Memory B cell (primary cell): ENCODE results near the gene TRAF1.

Source experiments
- ATAC-seq: fragments of 150-1000 bp; cut with Tn5 transposase; 2 replicates; pipeline ENCODE4 v1.10.0; 2021; ENCODE audit warnings: low read depth, mild to moderate bottlenecking, moderate library complexity
- DNase-seq, 2 donors: peaks; one replicate each; pipeline ENCODE4 v3.0.0; 2022; ENCODE audit warnings: low spot score in 2 of 2
- H3K27ac Mint-ChIP-seq: one replicate; pipeline ENCODE4 v1.8.0; 2022; ENCODE audit warnings: mild to moderate bottlenecking, moderate library complexity, mixed read lengths
- H3K27me3 Mint-ChIP-seq: one replicate; pipeline ENCODE4 v1.8.0; 2022; ENCODE audit warnings: mixed read lengths
- H3K36me3 Mint-ChIP-seq: one replicate; pipeline ENCODE4 v1.8.0; 2022; ENCODE audit warnings: mild to moderate bottlenecking, mixed read lengths
- H3K4me1 Mint-ChIP-seq: one replicate; pipeline ENCODE4 v1.8.0; 2022; ENCODE audit warnings: mixed read lengths
- H3K4me3 Mint-ChIP-seq: one replicate; pipeline ENCODE4 v1.8.0; 2022; ENCODE audit warnings: mild to moderate bottlenecking, moderate library complexity, mixed read lengths
- H3K9me3 Mint-ChIP-seq: one replicate; pipeline ENCODE4 v1.8.0; 2022; ENCODE audit warnings: mixed read lengths

The TRAF1 gene

GRCh38 chr9:120874226-120875194 lies 52.1 kb downstream of the TRAF1 start:
- DNase-seq (no peak), ATAC-seq (no peak)
- no peaks in the 10 kb centered on the region for H3K9me3 Mint-ChIP-seq
- H3K27me3 Mint-ChIP-seq, result peaks cover 4% of the 10 kb centered on the region
- H3K4me1 Mint-ChIP-seq, result peaks cover 28% of the 10 kb centered on the region
- no peaks in the 10 kb centered on the region for H3K36me3 Mint-ChIP-seq
- peak overlapping the region; percentile 86 for H3K27ac Mint-ChIP-seq
- no peak overlapping the region for H3K4me3 Mint-ChIP-seq

DNA sequence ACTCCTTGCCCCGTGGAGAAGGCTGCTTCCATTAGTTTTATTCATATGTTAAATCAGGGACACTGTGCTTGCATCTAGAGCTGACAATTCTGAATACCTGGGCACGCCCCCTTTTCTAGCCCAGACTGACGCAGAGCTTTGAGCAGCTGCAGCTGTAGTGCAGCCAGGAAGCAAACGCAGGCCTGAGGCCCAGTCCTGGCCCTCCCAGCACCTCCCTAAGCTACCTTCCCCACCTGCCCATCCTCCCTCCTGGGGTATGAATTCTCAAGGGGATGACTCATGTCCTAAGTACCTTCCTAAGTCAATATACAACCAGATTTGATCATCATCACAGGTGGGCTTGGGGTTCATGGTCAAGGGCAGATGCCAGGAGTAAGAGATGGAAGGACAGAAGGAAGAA lies 53.1 kb downstream of the TRAF1 start:
- ATAC-seq (no peak), DNase-seq (no peak)
- Mint-ChIP-seq H3K36me3 (no peaks in the 10 kb centered on the region), H3K27me3 (peaks cover 2% of the 10 kb centered on the region), H3K4me3 (no peak overlapping the region), H3K4me1 (peaks cover 20% of the 10 kb centered on the region), H3K27ac (peak overlapping the region; percentile 21), H3K9me3 (no peaks in the 10 kb centered on the region)

DNA sequence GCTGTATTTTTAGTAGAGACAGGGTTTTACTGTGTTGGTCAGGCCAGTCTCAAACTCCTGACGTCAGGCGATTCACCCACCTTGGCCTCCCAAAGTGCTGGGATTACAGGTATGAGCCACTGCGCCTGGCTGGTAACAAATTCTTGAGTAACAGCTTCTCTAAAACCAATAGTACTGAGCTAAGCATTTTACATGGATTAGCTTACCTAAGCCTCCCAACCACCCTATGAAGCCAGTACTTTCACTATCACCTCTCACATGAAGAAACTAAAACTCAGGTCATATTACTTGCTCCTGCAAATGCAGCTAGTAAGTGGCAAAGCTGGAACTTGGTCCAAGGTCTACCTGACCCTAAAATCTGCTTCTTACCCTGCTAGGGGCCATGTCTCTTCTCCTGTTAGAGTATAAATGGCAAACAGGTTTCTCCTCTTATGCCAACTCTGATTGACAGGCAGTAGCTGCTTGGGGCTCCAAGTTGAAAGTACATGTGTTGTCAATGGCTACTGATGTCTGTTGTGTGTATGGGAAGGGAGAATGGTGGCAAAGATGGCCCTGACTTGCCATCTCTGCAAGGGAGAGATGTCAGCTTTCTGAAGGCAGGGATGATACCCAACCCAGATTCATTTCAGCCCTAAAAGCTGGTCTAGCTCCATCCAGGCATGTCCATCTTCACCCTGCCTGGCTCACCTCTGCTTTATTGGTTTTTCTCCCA lies 53.6 kb downstream of the TRAF1 start:
- Mint-ChIP-seq H3K36me3 (no peaks in the 10 kb centered on the region), H3K27me3 (peaks cover 2% of the 10 kb centered on the region), H3K27ac (peak overlapping the region; percentile 21), H3K9me3 (no peaks in the 10 kb centered on the region), H3K4me3 (no peak overlapping the region), H3K4me1 (peaks cover 20% of the 10 kb centered on the region)
- ATAC-seq (no peak), DNase-seq (no peak)

DNA sequence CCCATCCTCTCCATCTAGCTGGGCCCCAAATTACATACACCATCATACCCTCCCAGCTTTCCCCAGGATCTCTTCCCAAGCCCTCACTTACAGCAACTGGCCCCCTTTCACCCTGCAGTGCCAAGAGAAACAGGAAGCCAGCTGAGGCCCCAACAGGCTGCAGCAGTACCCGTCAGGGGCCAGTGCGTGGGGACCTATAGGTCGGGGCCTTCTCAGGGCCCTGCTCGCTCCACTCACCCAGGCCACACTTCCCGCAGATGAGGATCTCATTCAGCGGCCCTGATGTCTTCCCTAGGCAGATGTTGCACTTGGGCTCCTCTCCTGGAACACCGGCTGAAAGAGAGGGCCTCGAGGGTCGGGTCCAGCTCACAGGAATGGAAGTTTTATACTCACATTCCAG lies 56.4 kb downstream of the TRAF1 start:
- peak overlapping the region; percentile 14 for H3K4me3 Mint-ChIP-seq
- H3K4me1 Mint-ChIP-seq, result peaks cover 11% of the 10 kb centered on the region
- H3K36me3 Mint-ChIP-seq, result no peaks in the 10 kb centered on the region
- no peak overlapping the region for H3K27ac Mint-ChIP-seq
- H3K27me3 Mint-ChIP-seq, result no peaks in the 10 kb centered on the region
- ATAC-seq (no peak), DNase-seq (no peak)
- no peaks in the 10 kb centered on the region for H3K9me3 Mint-ChIP-seq

GRCh38 chr9:120869726-120870125 lies 56.9 kb downstream of the TRAF1 start:
- peaks cover 11% of the 10 kb centered on the region for H3K4me1 Mint-ChIP-seq
- no peak for ATAC-seq
- no peak overlapping the region for H3K4me3 Mint-ChIP-seq
- no peaks in the 10 kb centered on the region for H3K9me3 Mint-ChIP-seq
- no peak overlapping the region for H3K27ac Mint-ChIP-seq
- no peak for DNase-seq
- no peaks in the 10 kb centered on the region for H3K27me3 Mint-ChIP-seq
- no peaks in the 10 kb centered on the region for H3K36me3 Mint-ChIP-seq

GRCh38 chr9:120869360-120869687 lies 57.3 kb downstream of the TRAF1 start:
- Mint-ChIP-seq H3K4me1 (peaks cover 11% of the 10 kb centered on the region), H3K36me3 (no peaks in the 10 kb centered on the region), H3K4me3 (peak overlapping the region; percentile 90), H3K9me3 (no peaks in the 10 kb centered on the region), H3K27ac (peak overlapping the region; percentile 82), H3K27me3 (no peaks in the 10 kb centered on the region)
- ATAC-seq (no peak), DNase-seq (no peak)

DNA sequence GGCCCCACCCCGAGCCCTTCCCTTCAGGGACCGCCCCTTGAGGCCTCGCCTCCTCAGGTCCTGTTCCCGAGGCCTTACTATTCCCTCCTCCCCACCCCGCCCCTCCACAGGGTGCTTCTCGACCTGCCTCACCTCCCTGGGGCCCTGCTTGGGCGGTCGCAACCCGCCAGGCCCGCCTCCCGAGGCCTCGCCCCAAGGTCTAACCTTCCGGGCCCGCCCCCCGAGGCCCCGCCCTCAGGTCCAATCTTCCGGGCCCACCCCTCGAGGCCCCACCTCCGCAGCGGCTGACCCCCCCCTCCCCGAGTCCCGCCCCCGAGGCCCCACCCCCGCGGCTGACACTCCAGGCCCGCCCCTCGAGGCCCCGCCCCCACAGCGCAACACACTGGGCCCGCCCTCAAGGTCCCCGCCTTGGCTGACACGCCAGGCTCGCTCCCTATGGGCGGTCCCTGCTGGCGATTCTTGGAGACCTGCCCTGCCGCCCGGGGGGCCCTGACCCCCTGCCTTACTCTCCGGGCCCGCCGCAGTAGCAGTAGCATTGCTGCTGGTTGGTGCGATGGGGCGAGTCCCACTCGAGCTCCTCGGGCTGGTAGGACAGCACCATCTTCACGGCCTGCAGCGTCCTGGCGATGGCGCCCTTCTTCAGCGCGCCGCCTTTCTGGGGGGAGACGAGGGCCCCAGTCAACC lies 57.8 kb downstream of the TRAF1 start:
- Mint-ChIP-seq H3K27me3 (no peaks in the 10 kb centered on the region), H3K27ac (peak overlapping the region; percentile 82), H3K4me1 (peaks cover 10% of the 10 kb centered on the region), H3K36me3 (peaks cover 3% of the 10 kb centered on the region), H3K9me3 (no peaks in the 10 kb centered on the region), H3K4me3 (peak overlapping the region; percentile 90)
- DNase-seq, result peak; percentile 96 to 97
- peak; percentile 85 for ATAC-seq

GRCh38 chr9:120868339-120868675 lies 58.3 kb downstream of the TRAF1 start:
- H3K36me3 Mint-ChIP-seq, result peaks cover 3% of the 10 kb centered on the region

DNA sequence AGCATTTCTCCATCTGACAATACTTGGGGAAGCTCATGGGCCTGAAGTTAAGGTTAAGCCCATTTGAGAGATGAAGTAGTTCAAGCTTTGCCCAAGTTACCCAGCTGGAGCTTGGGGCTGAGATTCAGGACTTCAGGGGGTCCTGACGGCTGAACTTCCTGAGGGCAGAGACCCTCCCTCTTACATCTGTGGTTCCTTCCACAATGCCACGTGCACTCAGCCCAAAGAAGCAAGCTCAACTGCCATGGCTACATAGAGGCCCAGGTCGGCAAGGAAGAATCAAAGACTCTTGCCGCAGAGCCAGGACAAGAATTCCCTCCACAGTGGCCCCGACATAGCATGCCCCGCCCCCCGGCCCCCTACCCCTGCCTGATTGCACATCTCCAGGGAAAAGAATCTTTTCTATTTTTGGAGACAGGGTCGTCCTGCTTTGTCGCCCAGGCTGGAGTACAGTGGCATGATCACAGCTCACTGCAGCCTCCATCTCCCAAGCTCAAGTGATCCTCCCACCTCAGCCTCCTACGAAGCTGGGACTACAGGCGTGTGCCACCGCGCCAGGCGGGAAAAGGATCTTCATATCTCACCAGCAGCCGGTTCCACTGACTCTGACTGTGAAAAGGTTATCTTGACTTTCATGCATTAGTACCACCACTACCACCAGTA lies 58.8 kb downstream of the TRAF1 start:
- Mint-ChIP-seq H3K4me1 (peaks cover 6% of the 10 kb centered on the region), H3K9me3 (no peaks in the 10 kb centered on the region), H3K27ac (peak overlapping the region; percentile 82), H3K36me3 (peaks cover 3% of the 10 kb centered on the region), H3K4me3 (peak overlapping the region; percentile 82), H3K27me3 (no peaks in the 10 kb centered on the region)
- DNase-seq (no peak), ATAC-seq (no peak)

More at GRCh38 chr9:120868339-120868675, 58.3 kb downstream of the TRAF1 start:
- DNase-seq, result no peak
- H3K27me3 Mint-ChIP-seq, result no peaks in the 10 kb centered on the region
- ATAC-seq, result peak; percentile 35
- H3K4me3 Mint-ChIP-seq, result peak overlapping the region; percentile 82
- peak overlapping the region; percentile 82 for H3K27ac Mint-ChIP-seq
- H3K9me3 Mint-ChIP-seq, result no peaks in the 10 kb centered on the region
- peaks cover 8% of the 10 kb centered on the region for H3K4me1 Mint-ChIP-seq

GRCh38 chr9:120866651-120867050 lies 59.9 kb downstream of the TRAF1 start:
- no peak overlapping the region for H3K27ac Mint-ChIP-seq
- H3K36me3 Mint-ChIP-seq, result peaks cover 3% of the 10 kb centered on the region
- H3K9me3 Mint-ChIP-seq, result no peaks in the 10 kb centered on the region
- H3K4me3 Mint-ChIP-seq, result no peak overlapping the region
- no peak for ATAC-seq
- H3K27me3 Mint-ChIP-seq, result no peaks in the 10 kb centered on the region
- DNase-seq, result no peak
- H3K4me1 Mint-ChIP-seq, result peaks cover 6% of the 10 kb centered on the region

GRCh38 chr9:120865809-120866208 lies 60.8 kb downstream of the TRAF1 start:
- ATAC-seq (no peak), DNase-seq (no peak)
- peaks cover 6% of the 10 kb centered on the region for H3K4me1 Mint-ChIP-seq
- no peak overlapping the region for H3K4me3 Mint-ChIP-seq
- no peak overlapping the region for H3K27ac Mint-ChIP-seq
- H3K9me3 Mint-ChIP-seq, result no peaks in the 10 kb centered on the region
- H3K27me3 Mint-ChIP-seq, result no peaks in the 10 kb centered on the region
- peaks cover 3% of the 10 kb centered on the region for H3K36me3 Mint-ChIP-seq

- Mint-ChIP-seq H3K9me3 (no peaks in the 10 kb centered on the region), H3K4me1 (peaks cover 6% of the 10 kb centered on the region), H3K36me3 (peaks cover 5% of the 10 kb centered on the region), H3K4me3 (no peak overlapping the region), H3K27me3 (no peaks in the 10 kb centered on the region), H3K27ac (no peak overlapping the region)
- no peak for ATAC-seq
- no peak for DNase-seq
These were observed 61.4 kb downstream of the TRAF1 start for GRCh38 chr9:120865176-120865575.

DNA sequence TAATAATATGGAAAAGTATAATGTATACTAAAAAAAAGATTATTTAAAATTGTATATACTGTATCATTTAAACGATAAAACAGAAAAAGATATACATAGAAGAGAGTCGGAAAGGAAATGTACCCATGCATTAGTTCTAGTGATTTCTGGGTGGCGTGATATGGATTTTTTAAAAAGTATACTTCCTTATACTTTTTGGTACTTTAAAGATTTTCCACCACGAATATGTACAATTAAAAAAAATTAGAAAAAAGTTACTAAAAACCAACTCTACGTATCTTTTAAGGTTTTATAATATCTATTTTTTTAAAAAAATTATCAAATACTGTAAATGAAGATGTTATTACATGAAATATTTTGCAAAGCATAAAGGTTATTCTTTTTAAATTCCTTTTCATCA lies 61.9 kb downstream of the TRAF1 start:
- peaks cover 5% of the 10 kb centered on the region for H3K36me3 Mint-ChIP-seq
- DNase-seq, result no peak
- ATAC-seq, result no peak
- peaks cover 6% of the 10 kb centered on the region for H3K4me1 Mint-ChIP-seq
- H3K9me3 Mint-ChIP-seq, result no peaks in the 10 kb centered on the region
- H3K4me3 Mint-ChIP-seq, result no peak overlapping the region
- H3K27ac Mint-ChIP-seq, result no peak overlapping the region
- H3K27me3 Mint-ChIP-seq, result no peaks in the 10 kb centered on the region

- H3K4me1 Mint-ChIP-seq, result peaks cover 7% of the 10 kb centered on the region
- H3K27ac Mint-ChIP-seq, result no peak overlapping the region
- no peaks in the 10 kb centered on the region for H3K9me3 Mint-ChIP-seq
- H3K36me3 Mint-ChIP-seq, result peaks cover 5% of the 10 kb centered on the region
- no peaks in the 10 kb centered on the region for H3K27me3 Mint-ChIP-seq
- ATAC-seq, result no peak
- no peak for DNase-seq
- H3K4me3 Mint-ChIP-seq, result no peak overlapping the region
These were observed 62.8 kb downstream of the TRAF1 start for GRCh38 chr9:120863833-120864232.
